ENCODE measurements around the gene SP3.

The SP3 gene

DNA sequence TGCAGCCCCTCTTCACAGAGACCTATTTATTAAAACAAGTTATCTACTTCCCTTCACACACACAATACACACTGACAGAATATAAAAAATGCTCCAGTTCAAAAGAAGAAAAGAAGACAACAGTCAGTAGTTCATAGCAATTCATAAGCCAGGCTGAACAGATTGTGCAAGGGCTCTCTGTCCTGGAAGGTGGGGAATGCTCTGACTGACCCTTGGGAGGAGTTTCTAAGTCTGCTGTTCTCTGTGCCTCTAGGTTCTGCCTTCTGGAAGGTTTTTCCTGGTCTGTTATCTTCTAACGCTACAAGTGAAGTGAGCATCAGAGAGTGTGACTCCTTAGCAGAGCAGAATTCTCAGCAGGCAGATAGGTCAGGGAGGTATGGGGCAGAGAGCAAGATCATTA is 35.7 kb downstream of the SP3 start:
- Histone ChIP-seq H3K4me2 (ENCODE audit: low read length) (no peak overlapping the region), H3K9ac (ENCODE audit: low read length) (no peak overlapping the region), H3K9me3 (ENCODE audit: insufficient read depth, low read depth, low read length) (no peaks in the 10 kb centered on the region), H3K18ac (ENCODE audit: low read length) (no peak overlapping the region), H3K27me3 (ENCODE audit: insufficient read depth, low read length) (no peaks in the 10 kb centered on the region), H2BK12ac (ENCODE audit: low read length) (no peak overlapping the region), H4K91ac (ENCODE audit: low read depth, low read length) (no peak overlapping the region), H3K23ac (ENCODE audit: low read length) (no peak overlapping the region), H3K14ac (ENCODE audit: low read length) (no peak overlapping the region), H3K4ac (ENCODE audit: low read depth, low read length) (peak overlapping the region; percentile 64), H3K79me1 (ENCODE audit: low read length) (no peaks in the 10 kb centered on the region), H3K36me3 (ENCODE audit: control insufficient read depth in 1 of 2, insufficient read depth in 2 of 2, low read length in 2 of 2) (peaks cover 7 to 13% of the 10 kb centered on the region in 2 experiments), H3K4me3 (ENCODE audit: low read depth, low read length) (no peak overlapping the region), H4K8ac (ENCODE audit: low read depth, low read length) (no peak overlapping the region), H2BK5ac (ENCODE audit: low read depth, low read length, poor library complexity) (no peak overlapping the region), H3K27ac (ENCODE audit: low read depth, low read length) (no peak overlapping the region), H3K4me1 (ENCODE audit: control insufficient read depth in 1 of 2, insufficient read depth in 2 of 2, low read length in 2 of 2) (no peaks in the 10 kb centered on the region), H4K12ac (ENCODE audit: low read depth, low read length) (no peak overlapping the region), H2AFZ (ENCODE audit: insufficient read depth, low read length, poor library complexity) (no peak overlapping the region), H2BK120ac (ENCODE audit: insufficient read depth, low read length, poor library complexity) (no peak overlapping the region), H2AK5ac (ENCODE audit: low read length) (no peak overlapping the region), H3K79me2 (ENCODE audit: control insufficient read depth, insufficient read depth, low read length, poor library complexity) (peaks cover 13% of the 10 kb centered on the region)
- no CpG with 5 or more reads among the region's 1 CpG for WGBS (ENCODE audit: extremely low coverage, insufficient coverage, insufficient read length)
- peak in 1 of 2 donors; percentile 40 for DNase-seq

DNA sequence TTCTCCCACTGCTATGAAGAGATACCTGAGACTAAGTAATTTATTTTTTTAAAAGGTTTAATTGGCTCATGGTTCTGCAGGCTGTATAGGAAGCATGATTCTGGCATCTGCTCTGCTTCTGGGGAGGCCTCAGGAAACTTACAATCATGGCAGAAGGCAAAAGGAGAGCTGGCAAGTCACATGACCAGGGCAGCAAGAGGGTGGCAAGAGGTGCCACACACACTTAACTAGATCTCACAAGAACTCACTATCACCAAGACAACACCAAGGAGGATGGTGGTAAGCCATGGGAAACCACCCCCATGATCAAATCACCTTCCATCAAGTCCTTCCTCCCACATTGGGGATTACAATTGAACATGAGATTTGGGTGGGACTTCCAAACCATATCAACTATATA is 38.3 kb downstream of the SP3 start:
- DNase-seq: no peak
- H4K12ac ChIP-seq (ENCODE audit: low read depth, low read length): no peak overlapping the region
- H4K91ac ChIP-seq (ENCODE audit: low read depth, low read length): no peak overlapping the region

DNA sequence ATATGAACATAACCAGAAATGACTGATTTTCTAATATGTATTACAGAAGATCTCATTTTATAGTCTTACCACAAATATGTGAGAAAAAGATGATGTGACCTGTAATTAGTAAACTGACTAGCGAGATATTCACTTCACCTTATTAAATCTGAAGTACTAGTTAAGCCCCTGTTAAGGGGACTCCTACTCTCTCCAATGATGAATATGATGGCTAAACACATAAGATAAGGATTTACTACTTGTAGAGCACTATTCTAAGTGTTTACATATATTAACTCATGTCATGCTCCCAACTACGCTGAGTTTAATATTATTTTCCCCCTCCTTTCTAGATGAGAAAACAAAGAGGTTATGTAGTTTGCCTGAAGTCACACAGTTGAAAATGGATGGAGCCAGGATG is 40.9 kb downstream of the SP3 start:
- no peak overlapping the region for H3K23ac ChIP-seq (ENCODE audit: low read length)
- no peaks in the 10 kb centered on the region for H3K9me3 ChIP-seq (ENCODE audit: insufficient read depth, low read depth, low read length)
- H3K27me3 ChIP-seq (ENCODE audit: insufficient read depth, low read length): no peaks in the 10 kb centered on the region
- no peak overlapping the region for H3K4ac ChIP-seq (ENCODE audit: low read depth, low read length)
- no peak for DNase-seq
- H3K4me2 ChIP-seq (ENCODE audit: low read length): no peak overlapping the region
- H2AK5ac ChIP-seq (ENCODE audit: low read length): no peak overlapping the region
- no peak overlapping the region for H4K8ac ChIP-seq (ENCODE audit: low read depth, low read length)
- no peak overlapping the region for H2BK12ac ChIP-seq (ENCODE audit: low read length)
- H3K79me1 ChIP-seq (ENCODE audit: low read length): no peaks in the 10 kb centered on the region
- no peak overlapping the region for H3K18ac ChIP-seq (ENCODE audit: low read length)
- no peak overlapping the region for H3K9ac ChIP-seq (ENCODE audit: low read length)
- no peak overlapping the region for H4K91ac ChIP-seq (ENCODE audit: low read depth, low read length)
- WGBS (ENCODE audit: extremely low coverage, insufficient coverage, insufficient read length): no CpG with 5 or more reads among the region's 2 CpGs
- peaks cover 2% of the 10 kb centered on the region in 2 experiments for H3K36me3 ChIP-seq (ENCODE audit: control insufficient read depth in 1 of 2, insufficient read depth in 2 of 2, low read length in 2 of 2)
- no peaks in the 10 kb centered on the region for H3K4me1 ChIP-seq (ENCODE audit: control insufficient read depth in 1 of 2, insufficient read depth in 2 of 2, low read length in 2 of 2)
- H2AFZ ChIP-seq (ENCODE audit: insufficient read depth, low read length, poor library complexity): no peak overlapping the region
- no peak overlapping the region for H2BK5ac ChIP-seq (ENCODE audit: low read depth, low read length, poor library complexity)
- H4K12ac ChIP-seq (ENCODE audit: low read depth, low read length): no peak overlapping the region
- H3K14ac ChIP-seq (ENCODE audit: low read length): no peak overlapping the region
- peaks cover 14% of the 10 kb centered on the region for H3K79me2 ChIP-seq (ENCODE audit: control insufficient read depth, insufficient read depth, low read length, poor library complexity)
- no peak overlapping the region for H3K27ac ChIP-seq (ENCODE audit: low read depth, low read length)
- no peak overlapping the region for H3K4me3 ChIP-seq (ENCODE audit: low read depth, low read length)
- H2BK120ac ChIP-seq (ENCODE audit: insufficient read depth, low read length, poor library complexity): no peak overlapping the region

More for the DNA sequence above, 38.3 kb downstream of the SP3 start:
- peak overlapping the region; percentile 57 for H3K4ac ChIP-seq (ENCODE audit: low read depth, low read length)
- no peaks in the 10 kb centered on the region for H3K4me1 ChIP-seq (ENCODE audit: control insufficient read depth in 1 of 2, insufficient read depth in 2 of 2, low read length in 2 of 2)
- H2AK5ac ChIP-seq (ENCODE audit: low read length): no peak overlapping the region
- H3K4me2 ChIP-seq (ENCODE audit: low read length): no peak overlapping the region
- H2AFZ ChIP-seq (ENCODE audit: insufficient read depth, low read length, poor library complexity): no peak overlapping the region
- no peak overlapping the region for H2BK12ac ChIP-seq (ENCODE audit: low read length)
- H4K8ac ChIP-seq (ENCODE audit: low read depth, low read length): no peak overlapping the region
- H3K36me3 ChIP-seq (ENCODE audit: control insufficient read depth in 1 of 2, insufficient read depth in 2 of 2, low read length in 2 of 2): peaks cover 3 to 5% of the 10 kb centered on the region in 2 experiments
- H3K9me3 ChIP-seq (ENCODE audit: insufficient read depth, low read depth, low read length): no peaks in the 10 kb centered on the region
- H3K18ac ChIP-seq (ENCODE audit: low read length): no peak overlapping the region
- no peak overlapping the region for H3K14ac ChIP-seq (ENCODE audit: low read length)
- no peak overlapping the region for H2BK5ac ChIP-seq (ENCODE audit: low read depth, low read length, poor library complexity)
- no peak overlapping the region for H3K23ac ChIP-seq (ENCODE audit: low read length)
- H3K9ac ChIP-seq (ENCODE audit: low read length): no peak overlapping the region
- H3K4me3 ChIP-seq (ENCODE audit: low read depth, low read length): no peak overlapping the region
- H3K79me1 ChIP-seq (ENCODE audit: low read length): no peaks in the 10 kb centered on the region
- H3K27ac ChIP-seq (ENCODE audit: low read depth, low read length): no peak overlapping the region
- H2BK120ac ChIP-seq (ENCODE audit: insufficient read depth, low read length, poor library complexity): no peak overlapping the region
- no peaks in the 10 kb centered on the region for H3K27me3 ChIP-seq (ENCODE audit: insufficient read depth, low read length)
- H3K79me2 ChIP-seq (ENCODE audit: control insufficient read depth, insufficient read depth, low read length, poor library complexity): peaks cover 8% of the 10 kb centered on the region

DNA sequence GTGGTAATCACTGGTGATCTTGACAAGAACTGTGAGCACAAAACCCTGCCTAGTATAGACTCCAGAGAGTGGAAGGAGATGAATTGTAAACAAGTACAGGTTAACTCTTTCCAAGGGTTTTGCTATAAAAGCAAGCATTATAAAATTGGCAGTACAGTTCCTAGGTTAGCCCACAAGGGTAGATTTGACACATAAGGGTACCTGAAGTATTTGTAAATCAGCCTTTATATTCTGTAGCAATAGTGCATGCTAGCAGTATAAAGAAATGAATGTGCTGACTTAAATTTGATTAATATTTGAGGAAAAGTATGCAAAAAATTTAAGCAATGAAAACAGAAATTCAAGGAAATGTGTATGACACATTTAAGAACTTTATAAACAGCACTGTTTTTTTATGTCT is 42.4 kb downstream of the SP3 start:
- no peak overlapping the region for H3K18ac ChIP-seq (ENCODE audit: low read length)
- H4K8ac ChIP-seq (ENCODE audit: low read depth, low read length): no peak overlapping the region
- peaks cover 0 to 2% of the 10 kb centered on the region in 2 experiments for H3K36me3 ChIP-seq (ENCODE audit: control insufficient read depth in 1 of 2, insufficient read depth in 2 of 2, low read length in 2 of 2)
- H2BK120ac ChIP-seq (ENCODE audit: insufficient read depth, low read length, poor library complexity): no peak overlapping the region
- no peak overlapping the region for H3K14ac ChIP-seq (ENCODE audit: low read length)
- no peak for DNase-seq
- no peak overlapping the region for H2BK12ac ChIP-seq (ENCODE audit: low read length)
- no peak overlapping the region for H3K4me2 ChIP-seq (ENCODE audit: low read length)
- no peaks in the 10 kb centered on the region for H3K27me3 ChIP-seq (ENCODE audit: insufficient read depth, low read length)
- H3K9ac ChIP-seq (ENCODE audit: low read length): no peak overlapping the region
- no peak overlapping the region for H3K23ac ChIP-seq (ENCODE audit: low read length)
- H3K4me3 ChIP-seq (ENCODE audit: low read depth, low read length): no peak overlapping the region
- no peaks in the 10 kb centered on the region for H3K9me3 ChIP-seq (ENCODE audit: insufficient read depth, low read depth, low read length)
- no peak overlapping the region for H2BK5ac ChIP-seq (ENCODE audit: low read depth, low read length, poor library complexity)
- no peak overlapping the region for H4K12ac ChIP-seq (ENCODE audit: low read depth, low read length)
- H2AFZ ChIP-seq (ENCODE audit: insufficient read depth, low read length, poor library complexity): no peak overlapping the region
- H3K79me2 ChIP-seq (ENCODE audit: control insufficient read depth, insufficient read depth, low read length, poor library complexity): peaks cover 12% of the 10 kb centered on the region
- H4K91ac ChIP-seq (ENCODE audit: low read depth, low read length): no peak overlapping the region
- no peaks in the 10 kb centered on the region for H3K4me1 ChIP-seq (ENCODE audit: control insufficient read depth in 1 of 2, insufficient read depth in 2 of 2, low read length in 2 of 2)
- H2AK5ac ChIP-seq (ENCODE audit: low read length): no peak overlapping the region
- no peak overlapping the region for H3K27ac ChIP-seq (ENCODE audit: low read depth, low read length)
- H3K79me1 ChIP-seq (ENCODE audit: low read length): no peaks in the 10 kb centered on the region
- H3K4ac ChIP-seq (ENCODE audit: low read depth, low read length): no peak overlapping the region

- no peaks in the 10 kb centered on the region for H3K4me1 ChIP-seq (ENCODE audit: control insufficient read depth in 1 of 2, insufficient read depth in 2 of 2, low read length in 2 of 2)
- no peak overlapping the region for H3K4me2 ChIP-seq (ENCODE audit: low read length)
- H2AK5ac ChIP-seq (ENCODE audit: low read length): no peak overlapping the region
- H4K12ac ChIP-seq (ENCODE audit: low read depth, low read length): no peak overlapping the region
- H2BK12ac ChIP-seq (ENCODE audit: low read length): no peak overlapping the region
- H3K79me1 ChIP-seq (ENCODE audit: low read length): no peaks in the 10 kb centered on the region
- no peak overlapping the region for H3K14ac ChIP-seq (ENCODE audit: low read length)
- H3K18ac ChIP-seq (ENCODE audit: low read length): no peak overlapping the region
- no peak overlapping the region for H3K23ac ChIP-seq (ENCODE audit: low read length)
- H3K36me3 ChIP-seq (ENCODE audit: control insufficient read depth in 1 of 2, insufficient read depth in 2 of 2, low read length in 2 of 2): peaks cover 0 to 2% of the 10 kb centered on the region in 2 experiments
- H4K8ac ChIP-seq (ENCODE audit: low read depth, low read length): no peak overlapping the region
- H3K9me3 ChIP-seq (ENCODE audit: insufficient read depth, low read depth, low read length): no peaks in the 10 kb centered on the region
- H2BK5ac ChIP-seq (ENCODE audit: low read depth, low read length, poor library complexity): no peak overlapping the region
- no peak overlapping the region for H3K9ac ChIP-seq (ENCODE audit: low read length)
- H3K4ac ChIP-seq (ENCODE audit: low read depth, low read length): peak overlapping the region; percentile 57
- H3K27me3 ChIP-seq (ENCODE audit: insufficient read depth, low read length): no peaks in the 10 kb centered on the region
- H3K27ac ChIP-seq (ENCODE audit: low read depth, low read length): no peak overlapping the region
- H3K79me2 ChIP-seq (ENCODE audit: control insufficient read depth, insufficient read depth, low read length, poor library complexity): peaks cover 12% of the 10 kb centered on the region
- no peak for DNase-seq
- no peak overlapping the region for H4K91ac ChIP-seq (ENCODE audit: low read depth, low read length)
- H2BK120ac ChIP-seq (ENCODE audit: insufficient read depth, low read length, poor library complexity): no peak overlapping the region
- no peak overlapping the region for H3K4me3 ChIP-seq (ENCODE audit: low read depth, low read length)
- no peak overlapping the region for H2AFZ ChIP-seq (ENCODE audit: insufficient read depth, low read length, poor library complexity)
Observed at GRCh38 chr2:173922068-173922467, 43.1 kb downstream of the SP3 start.

Measured in trophoblast cell (in vitro differentiated cells and primary cell).